Activated naive CD4-positive, alpha-beta T cell treated with anti-CD3 and anti-CD28 coated beads, Interleukin-2, amount 50 U/mL, for 72 hours (primary cell): ENCODE measurements around the gene GPATCH3. TPM values are rescaled to one million over a fixed set of nuclear protein-coding genes. Genes with fewer than 3 reads are reported as not detected.
A peak's percentile ranks its signal among the peaks of the same experiment; 100 is the strongest.
"Not testable (repeated sequence)": the region's sequence is repeated elsewhere in the genome, so short reads cannot be mapped to it uniquely, and the experiment has no call there.

Experiments
- ATAC-seq, 2 donors: fragments of 150-1000 bp; cut with Tn5 transposase; 2 replicates each; pipeline ENCODE4 v1.10.0; 2021; ENCODE audit warnings: mild to moderate bottlenecking in 2 of 2, moderate library complexity in 2 of 2
- DNase-seq, 2 donors: peaks; one replicate each; pipeline ENCODE4 v3.0.0; 2021 to 2022; ENCODE audit warnings: low spot score in 2 of 2
- H3K27ac Mint-ChIP-seq, 2 donors: one replicate each; pipeline ENCODE4 v1.8.0; 2022; ENCODE audit warnings: mild to moderate bottlenecking in 2 of 2, mixed read lengths in 2 of 2
- H3K36me3 Mint-ChIP-seq, 2 donors: one replicate each; pipeline ENCODE4 v1.8.0; 2022; ENCODE audit warnings: mixed read lengths in 2 of 2
- H3K9me3 Mint-ChIP-seq, 2 donors: one replicate each; pipeline ENCODE4 v1.8.0; 2022; ENCODE audit warnings: mixed read lengths in 2 of 2
- total RNA-seq, 2 donors: library from RNA; stranded (reverse); gene quantifications; one replicate each; pipeline ENCODE4 v1.2.3, GENCODE V29; 2022

GPATCH3 gene, protein sequence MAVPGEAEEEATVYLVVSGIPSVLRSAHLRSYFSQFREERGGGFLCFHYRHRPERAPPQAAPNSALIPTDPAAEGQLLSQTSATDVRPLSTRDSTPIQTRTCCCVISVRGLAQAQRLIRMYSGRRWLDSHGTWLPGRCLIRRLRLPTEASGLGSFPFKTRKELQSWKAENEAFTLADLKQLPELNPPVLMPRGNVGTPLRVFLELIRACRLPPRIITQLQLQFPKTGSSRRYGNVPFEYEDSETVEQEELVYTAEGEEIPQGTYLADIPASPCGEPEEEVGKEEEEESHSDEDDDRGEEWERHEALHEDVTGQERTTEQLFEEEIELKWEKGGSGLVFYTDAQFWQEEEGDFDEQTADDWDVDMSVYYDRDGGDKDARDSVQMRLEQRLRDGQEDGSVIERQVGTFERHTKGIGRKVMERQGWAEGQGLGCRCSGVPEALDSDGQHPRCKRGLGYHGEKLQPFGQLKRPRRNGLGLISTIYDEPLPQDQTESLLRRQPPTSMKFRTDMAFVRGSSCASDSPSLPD
- total RNA-seq: 10 to 100 TPM; 11.7 to 13.2 TPM

DNA sequence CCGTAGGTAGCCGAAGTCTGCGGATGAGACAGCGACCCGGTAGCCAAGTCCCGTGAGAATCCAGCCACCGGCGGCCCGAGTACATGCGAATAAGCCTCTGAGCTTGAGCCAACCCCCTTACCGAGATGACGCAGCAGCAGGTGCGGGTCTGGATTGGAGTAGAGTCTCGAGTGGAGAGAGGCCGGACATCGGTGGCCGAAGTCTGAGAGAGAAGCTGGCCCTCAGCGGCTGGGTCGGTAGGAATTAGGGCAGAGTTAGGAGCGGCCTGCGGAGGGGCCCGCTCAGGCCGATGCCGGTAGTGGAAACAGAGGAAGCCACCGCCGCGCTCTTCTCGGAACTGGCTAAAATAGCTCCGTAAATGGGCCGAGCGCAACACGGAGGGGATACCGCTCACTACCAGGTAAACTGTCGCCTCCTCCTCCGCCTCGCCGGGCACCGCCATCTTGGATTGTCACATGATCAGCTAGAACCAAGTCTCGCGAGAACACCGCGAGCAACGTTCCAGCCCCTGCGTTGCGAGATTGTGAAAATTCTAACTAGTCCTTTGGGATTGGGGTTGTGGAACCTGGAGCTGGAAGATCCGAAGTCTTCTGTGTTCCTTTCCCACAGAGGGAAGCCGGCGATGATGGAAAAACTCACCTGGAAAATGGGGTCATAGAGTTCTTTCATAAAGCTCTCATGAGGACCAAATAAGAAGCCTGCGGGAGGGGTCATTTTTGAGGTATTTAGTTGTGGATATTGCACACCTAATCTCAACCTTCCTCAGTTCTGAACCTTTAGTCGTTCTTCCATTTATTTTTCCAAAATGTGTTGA is at the start of gene GPATCH3:
Gene GPATCH3, minus strand, starts transcription at position 467 of the 814 bp plus-strand sequence. Its CDS starts 25 bp downstream, at position 442.
- H3K9me3 Mint-ChIP-seq: no peaks in the 10 kb centered on the region
- H3K27ac Mint-ChIP-seq: peak within 1 kb of the TSS; percentile 98 to 100
- DNase-seq: peak; percentile 86 to 87
- peaks cover 13 to 16% of the 10 kb centered on the region in 2 donors for H3K36me3 Mint-ChIP-seq
- peak; percentile 92 to 93 for ATAC-seq

DNA sequence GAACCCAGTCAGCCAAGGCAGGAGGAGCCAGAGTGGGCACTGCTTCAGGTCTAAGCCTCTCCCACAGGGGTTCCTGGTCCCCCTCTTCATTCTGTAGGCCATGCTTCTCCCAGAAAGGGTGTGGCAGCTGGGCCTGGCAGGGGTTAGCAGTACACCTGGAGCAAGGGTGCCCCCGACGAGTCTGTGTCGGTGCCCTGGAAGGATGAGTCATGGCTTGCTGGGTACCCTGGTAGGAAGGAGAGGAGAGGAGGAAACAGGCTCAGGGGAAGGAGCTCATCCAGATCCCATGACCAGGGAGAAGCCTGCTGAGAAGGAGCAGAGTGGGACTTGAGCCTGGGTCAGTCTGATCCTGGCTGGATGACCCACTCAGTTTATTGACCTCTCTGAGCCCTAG is 49.7 kb upstream of the GPATCH3 start:
- no peaks in the 10 kb centered on the region for H3K9me3 Mint-ChIP-seq
- ATAC-seq: peak in 1 of 2 donors; percentile 7
- no peak for DNase-seq

GRCh38 chr1:26949266-26949925 is 49.1 kb upstream of the GPATCH3 start:
- no peaks in the 10 kb centered on the region for H3K9me3 Mint-ChIP-seq
- no peak for DNase-seq
- H3K27ac Mint-ChIP-seq: peak overlapping the region in 1 of 2 donors; percentile 25
- ATAC-seq: peak in 1 of 2 donors; percentile 4
- peaks cover 10 to 18% of the 10 kb centered on the region in 2 donors for H3K36me3 Mint-ChIP-seq

More for the DNA sequence above, 49.7 kb upstream of the GPATCH3 start:
- H3K36me3 Mint-ChIP-seq: peaks cover 9 to 16% of the 10 kb centered on the region in 2 donors
- no peak overlapping the region for H3K27ac Mint-ChIP-seq

GRCh38 chr1:26948725-26949057 is 48.4 kb upstream of the GPATCH3 start:
- H3K36me3 Mint-ChIP-seq: peaks cover 10 to 18% of the 10 kb centered on the region in 2 donors
- not testable (repeated sequence) for DNase-seq, H3K27ac Mint-ChIP-seq, ATAC-seq, H3K9me3 Mint-ChIP-seq

- ATAC-seq (no peak), DNase-seq (no peak)
- Mint-ChIP-seq H3K36me3 (peaks cover 14 to 25% of the 10 kb centered on the region in 2 donors), H3K27ac (peak overlapping the region in 1 of 2 donors; percentile 25), H3K9me3 (no peaks in the 10 kb centered on the region)
Measured at GRCh38 chr1:26946270-26946669, 46.0 kb upstream of the GPATCH3 start.

DNA sequence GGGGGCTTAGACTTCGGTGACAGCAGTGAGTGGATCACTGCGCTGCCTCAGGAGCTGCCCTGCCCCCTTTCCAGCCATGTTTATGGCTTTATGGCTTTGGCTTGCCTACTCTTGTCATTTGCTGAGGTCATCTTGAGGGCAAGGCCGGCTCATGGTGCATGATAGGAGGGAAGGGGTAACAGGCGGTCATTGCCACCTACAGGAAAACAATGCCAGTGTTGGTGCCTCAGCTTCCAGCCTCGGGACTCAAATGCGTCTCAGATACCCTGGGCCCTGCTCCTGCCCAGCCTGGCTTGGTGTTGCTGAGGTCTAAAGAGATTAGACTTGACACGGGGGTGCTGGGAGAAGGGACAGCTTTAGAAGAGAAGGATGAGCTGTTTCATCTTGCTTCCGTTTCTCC is 45.5 kb upstream of the GPATCH3 start:
- peak overlapping the region in 1 of 2 donors; percentile 52 for H3K27ac Mint-ChIP-seq
- no peak for DNase-seq

GRCh38 chr1:26945138-26945537 is 44.9 kb upstream of the GPATCH3 start:
- peak overlapping the region; percentile 17 to 52 for H3K27ac Mint-ChIP-seq

More for the DNA sequence above, 45.5 kb upstream of the GPATCH3 start:
- Mint-ChIP-seq H3K36me3 (peaks cover 14 to 25% of the 10 kb centered on the region in 2 donors), H3K9me3 (no peaks in the 10 kb centered on the region)
- ATAC-seq: no peak

DNA sequence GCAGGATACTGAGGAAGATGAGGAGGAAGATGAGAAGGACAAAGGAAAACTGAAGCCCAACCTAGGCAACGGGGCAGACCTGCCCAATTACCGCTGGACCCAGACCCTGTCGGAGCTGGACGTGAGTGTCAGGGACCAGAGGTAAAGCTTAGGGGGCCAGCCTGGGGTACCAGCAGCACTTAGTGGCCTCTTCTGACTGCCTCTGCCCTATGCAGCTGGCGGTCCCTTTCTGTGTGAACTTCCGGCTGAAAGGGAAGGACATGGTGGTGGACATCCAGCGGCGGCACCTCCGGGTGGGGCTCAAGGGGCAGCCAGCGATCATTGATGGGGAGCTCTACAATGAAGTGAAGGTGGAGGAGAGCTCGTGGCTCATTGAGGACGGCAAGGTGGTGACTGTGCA is 42.4 kb upstream of the GPATCH3 start:
- Mint-ChIP-seq H3K27ac (peak overlapping the region; percentile 30 to 72), H3K36me3 (peaks cover 14 to 25% of the 10 kb centered on the region in 2 donors), H3K9me3 (no peaks in the 10 kb centered on the region)
- ATAC-seq (no peak), DNase-seq (no peak)

More at GRCh38 chr1:26945138-26945537, 44.9 kb upstream of the GPATCH3 start:
- ATAC-seq: no peak
- Mint-ChIP-seq H3K9me3 (no peaks in the 10 kb centered on the region), H3K36me3 (peaks cover 14 to 25% of the 10 kb centered on the region in 2 donors)
- DNase-seq: no peak

- ATAC-seq (no peak), DNase-seq (no peak)
- no peaks in the 10 kb centered on the region for H3K9me3 Mint-ChIP-seq
- H3K27ac Mint-ChIP-seq: no peak overlapping the region
- peaks cover 14 to 26% of the 10 kb centered on the region in 2 donors for H3K36me3 Mint-ChIP-seq
Measured at GRCh38 chr1:26941311-26941710, 41.0 kb upstream of the GPATCH3 start.

GRCh38 chr1:26938659-26939025 is 38.4 kb upstream of the GPATCH3 start:
- Mint-ChIP-seq H3K36me3 (peaks cover 4 to 18% of the 10 kb centered on the region in 2 donors), H3K9me3 (no peaks in the 10 kb centered on the region), H3K27ac (peak overlapping the region in 1 of 2 donors; percentile 47)
- no peak for DNase-seq
- ATAC-seq: no peak

- H3K36me3 Mint-ChIP-seq: peaks cover 4 to 18% of the 10 kb centered on the region in 2 donors
- no peak for ATAC-seq
- no peak for DNase-seq
- H3K27ac Mint-ChIP-seq: peak overlapping the region in 1 of 2 donors; percentile 62
- H3K9me3 Mint-ChIP-seq: no peaks in the 10 kb centered on the region
Measured at GRCh38 chr1:26938004-26938658, 37.9 kb upstream of the GPATCH3 start.

DNA sequence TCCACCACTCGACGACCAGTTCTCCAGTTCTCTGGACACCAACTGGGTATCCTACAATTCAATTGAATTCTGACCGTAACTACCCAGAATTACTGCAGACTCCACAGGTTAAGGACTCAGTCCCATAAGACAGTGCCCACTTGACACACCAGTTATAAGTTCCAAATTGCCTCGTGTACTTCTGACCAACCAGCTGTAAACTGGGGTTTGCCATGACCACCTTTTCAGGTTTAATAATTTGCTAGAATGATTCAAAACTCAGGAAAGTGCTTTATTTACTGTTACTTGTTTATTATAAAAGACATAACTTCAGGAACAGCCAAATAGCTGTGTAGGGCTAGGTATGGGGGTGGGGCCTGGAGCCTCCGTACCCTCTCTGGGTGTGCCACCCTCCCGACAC is 36.6 kb upstream of the GPATCH3 start:
- Mint-ChIP-seq H3K27ac (no peak overlapping the region), H3K36me3 (peaks cover 0 to 11% of the 10 kb centered on the region in 2 donors), H3K9me3 (no peaks in the 10 kb centered on the region)
- DNase-seq (no peak), ATAC-seq (no peak)

GRCh38 chr1:26932531-26932930 is 32.3 kb upstream of the GPATCH3 start:
- no peak for DNase-seq
- ATAC-seq: no peak
- Mint-ChIP-seq H3K9me3 (no peaks in the 10 kb centered on the region), H3K27ac (peak overlapping the region; percentile 35 to 36), H3K36me3 (peaks cover 0 to 23% of the 10 kb centered on the region in 2 donors)

DNA sequence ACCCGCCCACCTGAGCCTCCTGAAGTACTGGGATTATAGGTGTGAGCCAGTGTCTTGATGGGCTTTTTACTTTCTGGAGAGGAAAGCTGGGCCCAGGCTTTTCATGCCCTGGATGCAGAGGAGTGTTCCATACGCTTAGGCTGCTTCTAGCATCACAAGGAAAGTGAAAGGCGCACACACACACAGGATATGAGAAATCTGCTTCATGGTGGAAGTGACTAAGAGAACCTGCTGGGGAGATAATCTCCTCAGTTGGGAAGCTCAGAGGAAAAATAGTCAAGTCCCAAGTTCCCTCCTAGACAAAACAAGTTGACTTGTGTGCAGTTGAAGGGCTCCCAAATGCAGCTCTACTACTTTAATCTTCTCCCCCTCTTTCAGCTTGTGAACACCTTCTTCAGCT is 23.4 kb upstream of the GPATCH3 start:
- DNase-seq: no peak
- peaks cover 27 to 41% of the 10 kb centered on the region in 2 donors for H3K36me3 Mint-ChIP-seq

GRCh38 chr1:26922901-26923300 is 22.6 kb upstream of the GPATCH3 start:
- DNase-seq: no peak
- ATAC-seq: no peak
- H3K9me3 Mint-ChIP-seq: peaks cover 0 to 4% of the 10 kb centered on the region in 2 donors
- H3K36me3 Mint-ChIP-seq: peaks cover 27 to 33% of the 10 kb centered on the region in 2 donors
- peak overlapping the region; percentile 88 to 91 for H3K27ac Mint-ChIP-seq

More for the DNA sequence above, 23.4 kb upstream of the GPATCH3 start:
- H3K9me3 Mint-ChIP-seq: peaks cover 0 to 4% of the 10 kb centered on the region in 2 donors
- peak overlapping the region; percentile 16 to 91 for H3K27ac Mint-ChIP-seq
- no peak for ATAC-seq

GRCh38 chr1:26922431-26922729 is 22.1 kb upstream of the GPATCH3 start:
- H3K27ac Mint-ChIP-seq: peak overlapping the region; percentile 84 to 91
- DNase-seq (no peak), ATAC-seq (no peak)
- H3K36me3 Mint-ChIP-seq: peaks cover 27 to 28% of the 10 kb centered on the region in 2 donors
- peaks cover 0 to 4% of the 10 kb centered on the region in 2 donors for H3K9me3 Mint-ChIP-seq
